ENCODE measurements around the gene RHBDD2. TPM values are rescaled to one million over a fixed set of nuclear protein-coding genes. Genes with fewer than 3 reads are reported as not detected.
"Not testable (repeated sequence)": the region's sequence is repeated elsewhere in the genome, so short reads cannot be mapped to it uniquely, and the experiment has no call there.

Gene RHBDD2
- total and polyA plus RNA-seq, 10 of the 15 experiments (the other 5 are each of a cell fraction or from before 2014, with no cell fraction given), result 3.9 to 39.8 (median 16.9) TPM

GRCh38 chr7:75883265-75883824 lies 4.5 kb downstream of the RHBDD2 start:
- H3K4me2 ChIP-seq (ENCODE audit: control insufficient read depth, insufficient read depth); H3K9me3 ChIP-seq (replicated peaks; ENCODE audit: control insufficient read depth, insufficient read depth, low read length); BruUV-seq (replicated peaks); H4K20me1 ChIP-seq (ENCODE audit: control insufficient read depth, insufficient read depth); H3K27me3 ChIP-seq (replicated peaks in 1 of 2; ENCODE audit: control insufficient read depth in 2 of 2, insufficient read depth in 2 of 2, low read length in 1 of 2); H3K4me3 ChIP-seq; intact Hi-C loops (cut with micrococcal nuclease; ENCODE audit: unreplicated experiment); FAIRE-seq; H3K27ac ChIP-seq (ENCODE audit: control insufficient read depth, insufficient read depth); H3K4me1 ChIP-seq (ENCODE audit: control insufficient read depth, insufficient read depth, low read length); H2AFZ ChIP-seq (ENCODE audit: control insufficient read depth, low read depth, low read length); RAD21 ChIA-PET (ENCODE audit: unreplicated experiment); ATAC-seq; H3K9ac ChIP-seq (ENCODE audit: control insufficient read depth, insufficient read depth, low read length); DNase-seq (ENCODE audit: low read depth, low spot score); in situ Hi-C loops (cut with MboI): not testable (repeated sequence)
- SMC1A ChIA-PET (ENCODE audit: uncharacterized antibody, unreplicated experiment), result interaction anchor here (1.8 kb wide), 1 partner anchor 137 kb away, joined by 5 read pairs; no protein-coding TSS in a partner anchor
- CTCF ChIA-PET, result interaction anchor here (0.8 kb wide), 1 partner anchor 18 kb away, joined by 3 read pairs; no protein-coding TSS in a partner anchor
- WGBS (ENCODE audit: insufficient coverage, insufficient replicate concordance, low lambda C conversion rate, missing lambda C conversion rate), result 54% methylated on average over 13 of the region's 13 CpGs
- POLR2A ChIA-PET, result interaction anchor here (0.6 to 1.2 kb wide), 3 partner anchors 32 to 45 kb away, joined by 3 read pairs; partner anchors contain the start of gene POR
- peaks cover 6 to 13% of the 10 kb centered on the region in 2 experiments; a peak in 3 of 4 replicates for H3K36me3 ChIP-seq (ENCODE audit: control insufficient read depth in 2 of 2, insufficient read depth in 2 of 2, low read length in 1 of 2)
- H3K79me2 ChIP-seq (ENCODE audit: control insufficient read depth, insufficient read depth, low read length), result peaks cover 13% of the 10 kb centered on the region
- TF ChIP-seq MEF2B (IDR thresholded peaks at IDR 0.05; ENCODE audit: partially characterized antibody, poor library complexity, severe bottlenecking), result peak; percentile 18
- peak; percentile 69; the same call in 1 of the 2 replicates for TF ChIP-seq MLLT1 (IDR thresholded peaks at IDR 0.05)

GRCh38 chr7:75884476-75884875 lies 5.6 kb downstream of the RHBDD2 start:
- 99% methylated on average over 5 of the region's 5 CpGs for WGBS (ENCODE audit: insufficient coverage, insufficient replicate concordance, low lambda C conversion rate, missing lambda C conversion rate)
- peaks cover 6 to 13% of the 10 kb centered on the region in 2 experiments; a peak in 3 of 4 replicates for H3K36me3 ChIP-seq (ENCODE audit: control insufficient read depth in 2 of 2, insufficient read depth in 2 of 2, low read length in 1 of 2)
- ChIA-PET RAD21 (ENCODE audit: unreplicated experiment) (no interaction called here), CTCF (no interaction called here), SMC1A (ENCODE audit: uncharacterized antibody, unreplicated experiment) (no interaction called here), POLR2A (no interaction called here)
- ATAC-seq (no peak), DNase-seq (ENCODE audit: low read depth, low spot score) (no peak), FAIRE-seq (no peak)
- H2AFZ ChIP-seq (ENCODE audit: control insufficient read depth, low read depth, low read length), result no peak overlapping the region
- H3K79me2 ChIP-seq (ENCODE audit: control insufficient read depth, insufficient read depth, low read length), result peaks cover 7% of the 10 kb centered on the region
- intact Hi-C loops (cut with micrococcal nuclease; ENCODE audit: unreplicated experiment) (no loop called here), in situ Hi-C loops (cut with MboI) (no loop called here)
- no peak overlapping the region for H3K4me3 ChIP-seq
- no TSS peak for BruUV-seq (replicated peaks)
- no peaks in the 10 kb centered on the region for H3K9me3 ChIP-seq (replicated peaks; ENCODE audit: control insufficient read depth, insufficient read depth, low read length)
- no peak overlapping the region for H3K4me2 ChIP-seq (ENCODE audit: control insufficient read depth, insufficient read depth)
- H3K27ac ChIP-seq (ENCODE audit: control insufficient read depth, insufficient read depth), result no peak overlapping the region
- no peak overlapping the region for H3K9ac ChIP-seq (ENCODE audit: control insufficient read depth, insufficient read depth, low read length)
- H3K27me3 ChIP-seq (replicated peaks in 1 of 2; ENCODE audit: control insufficient read depth in 2 of 2, insufficient read depth in 2 of 2, low read length in 1 of 2), result no peaks in the 10 kb centered on the region
- no peaks in the 10 kb centered on the region for H4K20me1 ChIP-seq (ENCODE audit: control insufficient read depth, insufficient read depth)
- H3K4me1 ChIP-seq (ENCODE audit: control insufficient read depth, insufficient read depth, low read length), result peaks cover 4% of the 10 kb centered on the region; the same call in 1 of the 2 replicates
- TF ChIP-seq HDGF (IDR thresholded peaks at IDR 0.05), result no peak
- TF ChIP-seq SMC3 (IDR thresholded peaks at IDR 0.05; ENCODE audit: borderline replicate concordance, low read length), result no peak
- TF ChIP-seq CHD4 (IDR thresholded peaks at IDR 0.05), result no peak
- no peak for TF ChIP-seq POLR2A (IDR thresholded peaks at IDR 0.05; ENCODE audit: low read depth, low read length)
- TF ChIP-seq FOXK2 (IDR thresholded peaks at IDR 0.05), result no peak
- no peak for TF ChIP-seq HDAC6 (IDR thresholded peaks at IDR 0.05; ENCODE audit: unreplicated experiment)
- no peak for TF ChIP-seq TCF12 (IDR thresholded peaks at IDR 0.05; ENCODE audit: low read depth, low read length)
- TF ChIP-seq CREB1 (IDR thresholded peaks at IDR 0.05; ENCODE audit: low read depth), result no peak
- TF ChIP-seq, protein P1, sequence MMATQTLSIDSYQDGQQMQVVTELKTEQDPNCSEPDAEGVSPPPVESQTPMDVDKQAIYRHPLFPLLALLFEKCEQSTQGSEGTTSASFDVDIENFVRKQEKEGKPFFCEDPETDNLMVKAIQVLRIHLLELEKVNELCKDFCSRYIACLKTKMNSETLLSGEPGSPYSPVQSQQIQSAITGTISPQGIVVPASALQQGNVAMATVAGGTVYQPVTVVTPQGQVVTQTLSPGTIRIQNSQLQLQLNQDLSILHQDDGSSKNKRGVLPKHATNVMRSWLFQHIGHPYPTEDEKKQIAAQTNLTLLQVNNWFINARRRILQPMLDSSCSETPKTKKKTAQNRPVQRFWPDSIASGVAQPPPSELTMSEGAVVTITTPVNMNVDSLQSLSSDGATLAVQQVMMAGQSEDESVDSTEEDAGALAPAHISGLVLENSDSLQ (IDR thresholded peaks at IDR 0.05), result no peak

Data from GM12878 (cell line).